Measurements from ENCODE around the gene GARIN3. TPM values are rescaled to one million over a fixed set of nuclear protein-coding genes. Genes with fewer than 3 reads are reported as not detected.

GARIN3 gene
- total and polyA plus RNA-seq, 2 donors (not counting 1 experiment from before 2014, with no cell fraction given): not detected

- ChIA-PET POLR2A (no interaction called here), CTCF (interaction anchor here (0.6 to 1.0 kb wide), 2 partner anchors 8 to 15 kb away, joined by 4 read pairs; no protein-coding TSS in a partner anchor)
- no peak overlapping the region for H3K9ac ChIP-seq (ENCODE audit: low read length)
- H3K4me1 Mint-ChIP-seq: peaks cover 4% of the 10 kb centered on the region
- no peaks in the 10 kb centered on the region for H4K20me1 ChIP-seq (ENCODE audit: control insufficient read depth, insufficient read depth, low read length, poor library complexity, severe bottlenecking)
- no peak for ATAC-seq (ENCODE audit: low read depth)
- peaks cover 0 to 3% of the 10 kb centered on the region in 2 donors for H3K4me1 ChIP-seq (ENCODE audit: control insufficient read depth in 2 of 2, insufficient read depth in 2 of 2, low read length in 2 of 2)
- H3K4me2 ChIP-seq (replicated peaks; ENCODE audit: low read depth, low read length, poor library complexity, severe bottlenecking): no peak overlapping the region
- WGBS (ENCODE audit: insufficient coverage): 100% methylated on average over 3 of the region's 4 CpGs
- no peak overlapping the region for H2AFZ ChIP-seq (ENCODE audit: insufficient read depth, low read depth, low read length, poor library complexity, severe bottlenecking)
- no peak overlapping the region for H3K27ac Mint-ChIP-seq
- no peak overlapping the region for H3K27ac ChIP-seq (ENCODE audit: low read length in 2 of 2)
- intact Hi-C loops (cut with micrococcal nuclease): no loop called here
- no peak overlapping the region for H3K4me3 Mint-ChIP-seq
- H3K36me3 ChIP-seq (replicated peaks in 1 of 2; ENCODE audit: control extremely low read depth in 1 of 2, control insufficient read depth in 1 of 2, extremely low read depth in 1 of 2, insufficient read depth in 2 of 2, low read length in 1 of 2): no peaks in the 10 kb centered on the region
- peaks cover 2% of the 10 kb centered on the region for H3K9me3 Mint-ChIP-seq (ENCODE audit: insufficient read depth)
- no peak for DNase-seq
- H3K79me2 ChIP-seq (ENCODE audit: control insufficient read depth, insufficient read depth, low read length): no peaks in the 10 kb centered on the region
- no peaks in the 10 kb centered on the region for H3K27me3 ChIP-seq (replicated peaks in 1 of 4; ENCODE audit: control extremely low read depth in 1 of 4, control insufficient read depth in 3 of 4, insufficient read depth in 4 of 4, low read length in 3 of 4)
- H3K4me3 ChIP-seq (ENCODE audit: control extremely low read depth in 1 of 5, extremely low read depth in 1 of 5, insufficient read depth in 1 of 5, low read depth in 2 of 5, low read length in 4 of 5): no peak overlapping the region
- TF ChIP-seq CTCF (IDR thresholded peaks at IDR 0.05) (no peak), EZH2 (IDR thresholded peaks at IDR 0.05; ENCODE audit: borderline replicate concordance, insufficient read depth, low read depth, low read length, poor library complexity, severe bottlenecking) (no peak)
- peaks cover 0 to under 1% (median 0%) of the 10 kb centered on the region in 3 donors for H3K9me3 ChIP-seq (ENCODE audit: control extremely low read depth in 1 of 3, control insufficient read depth in 2 of 3, insufficient read depth in 1 of 3, low read length in 2 of 3)
- H3K27me3 Mint-ChIP-seq: no peaks in the 10 kb centered on the region
Observed at GRCh38 chr5:157165261-157165660, 803 bp downstream of the GARIN3 start.

- Histone ChIP-seq H3K4me1 (ENCODE audit: control insufficient read depth in 2 of 2, insufficient read depth in 2 of 2, low read length in 2 of 2) (peaks cover 0 to 3% of the 10 kb centered on the region in 2 donors), H3K9ac (ENCODE audit: low read length) (no peak overlapping the region), H4K20me1 (ENCODE audit: control insufficient read depth, insufficient read depth, low read length, poor library complexity, severe bottlenecking) (no peaks in the 10 kb centered on the region), H3K79me2 (ENCODE audit: control insufficient read depth, insufficient read depth, low read length) (no peaks in the 10 kb centered on the region), H3K4me2 (replicated peaks; ENCODE audit: low read depth, low read length, poor library complexity, severe bottlenecking) (no peak overlapping the region), H2AFZ (ENCODE audit: insufficient read depth, low read depth, low read length, poor library complexity, severe bottlenecking) (no peak overlapping the region), H3K36me3 (replicated peaks in 1 of 2; ENCODE audit: control extremely low read depth in 1 of 2, control insufficient read depth in 1 of 2, extremely low read depth in 1 of 2, insufficient read depth in 2 of 2, low read length in 1 of 2) (no peaks in the 10 kb centered on the region), H3K4me3 (ENCODE audit: control extremely low read depth in 1 of 5, extremely low read depth in 1 of 5, insufficient read depth in 1 of 5, low read depth in 2 of 5, low read length in 4 of 5) (no peak overlapping the region), H3K27me3 (replicated peaks in 1 of 4; ENCODE audit: control extremely low read depth in 1 of 4, control insufficient read depth in 3 of 4, insufficient read depth in 4 of 4, low read length in 3 of 4) (no peaks in the 10 kb centered on the region), H3K27ac (ENCODE audit: low read length in 2 of 2) (no peak overlapping the region), H3K9me3 (ENCODE audit: control extremely low read depth in 1 of 3, control insufficient read depth in 2 of 3, insufficient read depth in 1 of 3, low read length in 2 of 3) (no peaks in the 10 kb centered on the region)
- no peak for DNase-seq
- no peak for TF ChIP-seq EZH2 (IDR thresholded peaks at IDR 0.05; ENCODE audit: borderline replicate concordance, insufficient read depth, low read depth, low read length, poor library complexity, severe bottlenecking)
- TF ChIP-seq CTCF (IDR thresholded peaks at IDR 0.05): no peak
- Mint-ChIP-seq H3K9me3 (ENCODE audit: insufficient read depth) (no peaks in the 10 kb centered on the region), H3K27ac (no peak overlapping the region), H3K27me3 (no peaks in the 10 kb centered on the region), H3K4me1 (peaks cover 4% of the 10 kb centered on the region), H3K4me3 (no peak overlapping the region)
- ATAC-seq (ENCODE audit: low read depth): no peak
- ChIA-PET CTCF (interaction anchor here (1.0 kb wide), 1 partner anchor 14 kb away, joined by 4 read pairs; no protein-coding TSS in a partner anchor), POLR2A (no interaction called here)
- intact Hi-C loops (cut with micrococcal nuclease): no loop called here
- 89% methylated on average over 3 of the region's 5 CpGs for WGBS (ENCODE audit: insufficient coverage)
Observed at GRCh38 chr5:157164521-157164920, 1.5 kb downstream of the GARIN3 start.

All from B cell (primary cell).